CD4-positive, alpha-beta T cell (primary cell): Measurements from ENCODE around the gene PAX6. TPM values are rescaled to one million over a fixed set of nuclear protein-coding genes. Genes with fewer than 3 reads are reported as not detected.

ENCODE experiments used
- ATAC-seq: fragments of 200-7000 bp; cut with Tn5 transposase; one replicate; pipeline ENCODE4 v1.10.0; 2022; ENCODE audit warnings: mild to moderate bottlenecking; ENCODE audit not compliant: poor library complexity
- CTCF ChIA-PET: fragments of 350-600 bp; sonication (Branson Sonifier 250); formaldehyde crosslinking; loops from one replicate; lab custom pipeline; 2021; ENCODE audit warnings: antibody characterized with exemption, inconsistent platforms; lab: Charles Lee
- POLR2A ChIA-PET: fragments of 350-600 bp; sonication (Branson Sonifier 250); formaldehyde crosslinking; loops from one replicate; lab custom pipeline; 2021; ENCODE audit warnings: antibody characterized with exemption, inconsistent platforms; lab: Charles Lee
- DNase-seq, 14 experiments: peaks; one replicate each; pipeline ENCODE4 v3.0.0-alpha.2; 2013 to 2020; ENCODE audit warnings: mixed read lengths in 2 of 14
- H3K27ac ChIP-seq, 2 donors: one replicate each; pipeline versions ENCODE4 v1.5.1 to v1.7.0; 2013; ENCODE audit warnings: low read length in 2 of 2, low read depth in 1 of 2, mild to moderate bottlenecking in 1 of 2
- H3K27me3 ChIP-seq, 2 experiments: 1 replicate in 1 of 2; 2 replicates in 1 of 2; pipeline versions ENCODE4 v1.6.1 to v1.7.0; 2013; ENCODE audit warnings: low read length in 2 of 2, control low read depth in 1 of 2, mild to moderate bottlenecking in 1 of 2, moderate library complexity in 1 of 2; ENCODE audit not compliant: insufficient read depth in 2 of 2, control insufficient read depth in 1 of 2
- H3K36me3 ChIP-seq: one replicate; pipeline ENCODE4 v1.6.1; 2013; ENCODE audit warnings: low read length, control low read depth; ENCODE audit not compliant: insufficient read depth
- H3K4me1 ChIP-seq: one replicate; pipeline ENCODE4 v1.6.1; 2013; ENCODE audit warnings: low read length, control low read depth; ENCODE audit not compliant: insufficient read depth
- H3K4me3 ChIP-seq: one replicate; pipeline ENCODE4 v1.5.1; 2013; ENCODE audit warnings: mild to moderate bottlenecking, low read length, moderate library complexity
- H3K9me3 ChIP-seq, 2 experiments: 1 replicate in 1 of 2; 2 replicates in 1 of 2; pipeline versions ENCODE4 v1.6.1 to v1.7.0; 2013; ENCODE audit warnings: low read length in 2 of 2, mild to moderate bottlenecking in 2 of 2, control low read depth in 1 of 2, moderate library complexity in 1 of 2; ENCODE audit not compliant: control insufficient read depth in 1 of 2, insufficient read depth in 1 of 2
- H3K27ac Mint-ChIP-seq: one replicate; pipeline ENCODE4 v1.8.0; 2020; ENCODE audit warnings: mixed read lengths
- H3K27me3 Mint-ChIP-seq: one replicate; pipeline ENCODE4 v1.8.0; 2021; ENCODE audit warnings: mixed read lengths
- H3K36me3 Mint-ChIP-seq: one replicate; pipeline ENCODE4 v1.8.0; 2021; ENCODE audit warnings: low read depth, mixed read lengths
- H3K4me1 Mint-ChIP-seq: one replicate; pipeline ENCODE4 v1.8.0; 2021; ENCODE audit warnings: low read depth, mixed read lengths
- H3K4me3 Mint-ChIP-seq: one replicate; pipeline ENCODE4 v1.8.0; 2020; ENCODE audit warnings: mild to moderate bottlenecking, mixed read lengths
- H3K9me3 Mint-ChIP-seq: one replicate; pipeline ENCODE4 v1.8.0; 2020; ENCODE audit warnings: mixed read lengths
- intact Hi-C, 2 experiments: fragments of 100-400 bp; cut with DNase I in 1 of 2; cut with micrococcal nuclease in 1 of 2; formaldehyde crosslinking; loops; one replicate each; pipeline versions ENCODE4 v1.15.1 to v1.9.0; 2023 to 2025; cut with DNase I, micrococcal nuclease
- total RNA-seq, 174 experiments: library from RNA in 2 of 174; stranded (reverse) in 2 of 174; gene quantifications; one replicate each; pipeline ENCODE4 v1.2.3 and lab custom pipeline; 2021 to 2026
- TF ChIP-seq, protein P1 (sequence below): fragments of 200-600 bp; IDR thresholded peaks from one replicate; pipeline ENCODE4 v1.8.0; 2022; ENCODE audit warnings: antibody characterized with exemption, mild to moderate bottlenecking

Gene PAX6
- total RNA-seq, 2 experiments from 2014 or later, result not detected

DNA sequence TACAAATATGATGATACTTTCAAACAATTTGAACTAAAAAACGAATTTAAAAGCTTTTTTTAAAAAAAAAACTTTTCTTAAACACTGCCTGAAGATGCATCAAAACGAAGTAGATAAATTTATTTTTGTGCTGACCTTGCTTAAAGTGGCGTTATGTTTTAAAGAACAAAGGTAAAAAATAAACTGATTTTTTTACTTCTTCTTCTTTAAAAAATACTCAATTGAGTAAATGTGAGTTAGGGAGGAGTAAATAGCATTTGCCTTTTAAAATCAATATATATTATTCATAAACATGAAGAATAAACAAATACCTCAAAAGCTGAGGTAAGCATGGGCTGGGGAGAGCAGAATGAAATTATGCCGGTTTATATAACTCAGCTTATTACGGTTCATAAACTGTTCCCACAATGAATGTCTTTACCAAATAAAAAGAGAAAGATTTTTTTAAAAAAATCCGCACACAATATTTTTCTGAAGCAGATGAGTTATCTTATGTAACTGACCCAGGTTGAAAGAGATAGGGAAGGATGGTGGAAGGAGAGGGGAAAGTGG, 9.0 kb downstream of the PAX6 start:
- no peak overlapping the region for H3K4me3 ChIP-seq
- H3K4me3 Mint-ChIP-seq, result no peak overlapping the region
- intact Hi-C loops, result no loop called here
- ChIA-PET CTCF (no interaction called here), POLR2A (no interaction called here)
- no peaks in the 10 kb centered on the region for H3K36me3 ChIP-seq
- H3K27ac Mint-ChIP-seq, result no peak overlapping the region
- H3K9me3 Mint-ChIP-seq, result peaks cover 4% of the 10 kb centered on the region
- peaks cover 23 to 73% of the 10 kb centered on the region in 2 experiments for H3K9me3 ChIP-seq
- peaks cover 49% of the 10 kb centered on the region for H3K4me1 Mint-ChIP-seq
- no peak for DNase-seq
- no peak overlapping the region for H3K27ac ChIP-seq
- no peak for ATAC-seq
- H3K4me1 ChIP-seq, result peaks cover 57% of the 10 kb centered on the region
- peaks cover 86 to 97% of the 10 kb centered on the region in 2 experiments for H3K27me3 ChIP-seq
- TF ChIP-seq, protein P1, sequence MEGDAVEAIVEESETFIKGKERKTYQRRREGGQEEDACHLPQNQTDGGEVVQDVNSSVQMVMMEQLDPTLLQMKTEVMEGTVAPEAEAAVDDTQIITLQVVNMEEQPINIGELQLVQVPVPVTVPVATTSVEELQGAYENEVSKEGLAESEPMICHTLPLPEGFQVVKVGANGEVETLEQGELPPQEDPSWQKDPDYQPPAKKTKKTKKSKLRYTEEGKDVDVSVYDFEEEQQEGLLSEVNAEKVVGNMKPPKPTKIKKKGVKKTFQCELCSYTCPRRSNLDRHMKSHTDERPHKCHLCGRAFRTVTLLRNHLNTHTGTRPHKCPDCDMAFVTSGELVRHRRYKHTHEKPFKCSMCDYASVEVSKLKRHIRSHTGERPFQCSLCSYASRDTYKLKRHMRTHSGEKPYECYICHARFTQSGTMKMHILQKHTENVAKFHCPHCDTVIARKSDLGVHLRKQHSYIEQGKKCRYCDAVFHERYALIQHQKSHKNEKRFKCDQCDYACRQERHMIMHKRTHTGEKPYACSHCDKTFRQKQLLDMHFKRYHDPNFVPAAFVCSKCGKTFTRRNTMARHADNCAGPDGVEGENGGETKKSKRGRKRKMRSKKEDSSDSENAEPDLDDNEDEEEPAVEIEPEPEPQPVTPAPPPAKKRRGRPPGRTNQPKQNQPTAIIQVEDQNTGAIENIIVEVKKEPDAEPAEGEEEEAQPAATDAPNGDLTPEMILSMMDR, result no peak
- H3K36me3 Mint-ChIP-seq, result peaks cover 4% of the 10 kb centered on the region
- peaks cover 93% of the 10 kb centered on the region for H3K27me3 Mint-ChIP-seq

DNA sequence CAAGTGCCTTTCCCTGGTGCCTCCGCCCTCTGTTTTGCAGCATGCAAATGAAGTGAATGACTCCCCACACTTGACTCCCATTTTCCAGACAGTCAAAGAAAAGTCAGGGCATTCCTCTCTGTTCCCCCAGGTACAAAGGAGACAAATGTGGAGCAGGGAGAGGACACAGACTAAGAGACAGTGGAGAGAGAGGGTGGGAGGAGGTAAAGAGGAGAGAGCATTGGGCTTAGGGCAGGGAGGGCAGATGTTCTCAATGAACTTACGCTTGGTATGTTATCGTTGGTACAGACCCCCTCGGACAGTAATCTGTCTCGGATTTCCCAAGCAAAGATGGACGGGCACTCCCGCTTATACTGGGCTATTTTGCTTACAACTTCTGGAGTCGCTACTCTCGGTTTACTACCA, 9.8 kb downstream of the PAX6 start:
- Mint-ChIP-seq H3K4me1 (peaks cover 43% of the 10 kb centered on the region), H3K27me3 (peaks cover 93% of the 10 kb centered on the region), H3K9me3 (peaks cover 2% of the 10 kb centered on the region), H3K36me3 (peaks cover 4% of the 10 kb centered on the region), H3K4me3 (no peak overlapping the region), H3K27ac (no peak overlapping the region)
- H3K36me3 ChIP-seq, result no peaks in the 10 kb centered on the region
- TF ChIP-seq, protein P1, result no peak
- peaks cover 85 to 97% of the 10 kb centered on the region in 2 experiments for H3K27me3 ChIP-seq
- H3K9me3 ChIP-seq, result peaks cover 23 to 77% of the 10 kb centered on the region in 2 experiments
- H3K27ac ChIP-seq, result no peak overlapping the region
- POLR2A ChIA-PET, result no interaction called here
- no peak overlapping the region for H3K4me3 ChIP-seq
- DNase-seq (no peak), ATAC-seq (no peak)
- CTCF ChIA-PET, result no interaction called here
- intact Hi-C loops, result no loop called here
- peaks cover 57% of the 10 kb centered on the region for H3K4me1 ChIP-seq

DNA sequence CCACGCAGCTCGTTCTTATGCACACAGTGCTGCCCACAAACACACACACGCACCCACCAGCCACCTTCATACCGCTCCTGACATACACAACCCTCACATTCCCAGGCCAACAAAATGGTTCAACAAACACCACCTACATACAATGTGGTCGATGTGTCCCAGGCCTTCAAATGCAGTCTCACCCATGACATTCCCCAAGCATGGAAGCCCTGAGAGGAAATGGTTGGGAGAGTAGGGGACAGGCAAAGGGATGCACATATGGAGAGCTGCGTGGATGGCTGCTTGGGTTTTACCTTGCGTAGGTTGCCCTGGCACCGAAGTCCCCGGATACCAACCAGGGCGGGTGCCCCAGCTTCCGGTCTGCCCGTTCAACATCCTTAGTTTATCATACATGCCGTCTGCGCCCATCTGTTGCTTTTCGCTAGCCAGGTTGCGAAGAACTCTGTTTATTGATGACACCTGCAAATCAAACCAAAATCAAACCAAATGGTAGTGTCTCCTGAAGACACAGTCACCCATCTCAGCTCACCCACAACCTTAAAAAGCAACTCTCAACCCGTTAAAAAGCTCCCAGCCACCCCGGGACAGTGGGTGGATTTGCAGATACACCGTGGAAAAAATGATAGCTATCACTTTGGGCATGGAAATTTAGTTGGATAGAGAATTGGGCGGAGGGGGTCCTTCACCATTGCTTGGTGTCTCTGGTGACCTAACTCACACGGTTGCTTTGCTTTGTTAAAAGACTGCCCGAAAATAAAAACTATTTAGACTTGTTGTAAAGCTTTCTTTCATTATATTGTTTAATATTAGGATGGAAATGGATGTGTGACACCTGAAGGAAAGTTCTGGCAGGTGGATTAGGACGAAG, 10.5 kb downstream of the PAX6 start:
- ChIA-PET POLR2A (no interaction called here), CTCF (no interaction called here)
- Mint-ChIP-seq H3K27me3 (peaks cover 96% of the 10 kb centered on the region), H3K9me3 (peaks cover 2% of the 10 kb centered on the region), H3K4me3 (no peak overlapping the region), H3K27ac (no peak overlapping the region), H3K36me3 (peaks cover 4% of the 10 kb centered on the region), H3K4me1 (peaks cover 42% of the 10 kb centered on the region)
- TF ChIP-seq, protein P1, result no peak
- ATAC-seq (no peak), DNase-seq (no peak)
- intact Hi-C loops, result no loop called here
- peaks cover 86 to 96% of the 10 kb centered on the region in 2 experiments for H3K27me3 ChIP-seq
- H3K4me1 ChIP-seq, result peaks cover 53% of the 10 kb centered on the region
- no peak overlapping the region for H3K27ac ChIP-seq
- H3K36me3 ChIP-seq, result no peaks in the 10 kb centered on the region
- H3K4me3 ChIP-seq, result no peak overlapping the region
- peaks cover 23 to 77% of the 10 kb centered on the region in 2 experiments for H3K9me3 ChIP-seq
